Keratinocyte (primary cell): ENCODE data around the gene NASP. TPM values are rescaled to one million over a fixed set of nuclear protein-coding genes. Genes with fewer than 3 reads are reported as not detected.

Source experiments
- DNase-seq: peaks from one replicate; pipeline ENCODE4 v3.0.0-alpha.2; 2011; ENCODE audit warnings: low read depth, missing footprints, low spot score
- FAIRE-seq: peaks from 2 replicates; lab custom pipeline; 2011; peaks lifted over from hg19 to GRCh38; lab: Jason Lieb, UNC
- H2AFZ ChIP-seq: 2 replicates; pipeline ENCODE4 v1.6.0; 2012; ENCODE audit warnings: low read length, control low read depth, inconsistent platforms; ENCODE audit not compliant: control insufficient read depth
- H3K27ac ChIP-seq: 2 replicates; pipeline ENCODE4 v1.5.1; 2011; ENCODE audit warnings: low read length; ENCODE audit not compliant: control insufficient read depth, insufficient read depth
- H3K27me3 ChIP-seq: 3 replicates; pipeline ENCODE4 v1.6.0; 2011; ENCODE audit warnings: low read length; ENCODE audit not compliant: control insufficient read depth, insufficient read depth; ENCODE audit errors: extremely low read depth
- H3K36me3 ChIP-seq, 2 experiments: 2 replicates in 1 of 2; 3 replicates in 1 of 2; pipeline ENCODE4 v1.5.1; 2011; ENCODE audit warnings: low read length in 2 of 2, mild to moderate bottlenecking in 1 of 2; ENCODE audit not compliant: control insufficient read depth in 2 of 2, insufficient read depth in 2 of 2; ENCODE audit errors: extremely low read depth in 1 of 2
- H3K4me1 ChIP-seq: 3 replicates; pipeline ENCODE4 v1.5.1; 2011; ENCODE audit warnings: low read length; ENCODE audit not compliant: control insufficient read depth, insufficient read depth; ENCODE audit errors: extremely low read depth
- H3K4me2 ChIP-seq: 3 replicates; pipeline ENCODE4 v1.6.0; 2011; ENCODE audit warnings: low read depth, low read length; ENCODE audit not compliant: control insufficient read depth, insufficient read depth; ENCODE audit errors: extremely low read depth
- H3K4me3 ChIP-seq, 3 experiments: fragments of 200-600 bp in 1 of 3; sonication (generic) in 1 of 3; 2 replicates in 2 of 3; 3 replicates in 1 of 3; pipeline ENCODE4 v1.5.1; 2011 to 2016; ENCODE audit warnings: low read length in 3 of 3, mild to moderate bottlenecking in 3 of 3, control low read depth in 2 of 3, inconsistent platforms in 1 of 3, low read depth in 1 of 3, mixed read lengths in 1 of 3, mixed run types in 1 of 3, moderate library complexity in 1 of 3; ENCODE audit not compliant: control insufficient read depth in 2 of 3, insufficient read depth in 2 of 3; ENCODE audit errors: extremely low read depth in 1 of 3
- H3K79me2 ChIP-seq: 2 replicates; pipeline ENCODE4 v1.6.0; 2012; ENCODE audit warnings: low read length; ENCODE audit not compliant: control insufficient read depth, insufficient read depth
- H3K9ac ChIP-seq: 3 replicates; pipeline ENCODE4 v1.6.0; 2011; ENCODE audit warnings: low read length; ENCODE audit not compliant: control insufficient read depth, insufficient read depth; ENCODE audit errors: extremely low read depth
- H3K9me1 ChIP-seq: 3 replicates; pipeline ENCODE4 v1.6.0; 2011; ENCODE audit warnings: low read length; ENCODE audit not compliant: control insufficient read depth, insufficient read depth; ENCODE audit errors: extremely low read depth
- H3K9me3 ChIP-seq: 2 replicates; pipeline ENCODE4 v1.5.1; 2012; ENCODE audit warnings: low read depth, low read length; ENCODE audit not compliant: control insufficient read depth
- H4K20me1 ChIP-seq: 3 replicates; pipeline ENCODE4 v1.6.0; 2011; ENCODE audit warnings: low read length; ENCODE audit not compliant: control insufficient read depth, insufficient read depth; ENCODE audit errors: extremely low read depth
- EZH2 ChIP-seq: IDR thresholded peaks from one replicate; pipeline ENCODE4 v1.6.1; 2012; ENCODE audit warnings: inconsistent platforms, mild to moderate bottlenecking, low read length, moderate library complexity
- dilution Hi-C: fragments of 300-500 bp; cut with MboI; formaldehyde crosslinking; loops from one replicate; pipeline ENCODE4 v1.7.0; 2020; ENCODE audit warnings: low sequenced_read_pairs; ENCODE audit not compliant: extremely low pct_ligation_motif_present
- polyA plus RNA-seq, 5 experiments: library from polyadenylated mRNA; depleted of rRNA in 3 of 5; stranded (reverse) in 3 of 5; stranded (forward) in 1 of 5; unstranded in 1 of 5; fragments of >200 nt; gene quantifications; 1 replicate in 1 of 5; 2 replicates in 3 of 5; 3 replicates in 1 of 5; pipeline versions ENCODE4 v1.2.1 to v1.2.3, GENCODE V29; 2011 to 2012; ENCODE audit warnings: missing spikeins in 2 of 5, low read depth in 1 of 5, low replicate concordance in 1 of 5
- TF ChIP-seq, protein P1 (sequence below), 3 experiments: IDR thresholded peaks in 1 of 3; conservative IDR thresholded peaks in 1 of 3; optimal IDR thresholded peaks in 1 of 3; 2 replicates in 2 of 3; 3 replicates in 1 of 3; pipeline versions ENCODE3 to v1.5.1; 2011; ENCODE audit warnings: low read length in 3 of 3, mild to moderate bottlenecking in 3 of 3, moderate library complexity in 2 of 3, control low read depth in 1 of 3, inconsistent platforms in 1 of 3; ENCODE audit not compliant: insufficient read depth in 2 of 3; ENCODE audit errors: extremely low read depth in 1 of 3

NASP gene
- polyA plus RNA-seq, 1 donor (not counting 4 experiments of a cell fraction or from before 2014, with no cell fraction given): 61.7 TPM

GRCh38 chr1:45656573-45657226 is 72.9 kb downstream of the NASP start:
- Histone ChIP-seq H3K9ac (no peak overlapping the region), H3K4me1 (peaks cover 7% of the 10 kb centered on the region), H3K36me3 (peaks cover 24 to 53% of the 10 kb centered on the region in 2 experiments), H4K20me1 (no peaks in the 10 kb centered on the region), H2AFZ (no peak overlapping the region), H3K9me3 (no peaks in the 10 kb centered on the region), H3K9me1 (no peaks in the 10 kb centered on the region), H3K27ac (no peak overlapping the region), H3K27me3 (no peaks in the 10 kb centered on the region), H3K4me3 (no peak overlapping the region), H3K79me2 (peaks cover 17% of the 10 kb centered on the region), H3K4me2 (no peak overlapping the region)
- no peak for DNase-seq
- dilution Hi-C loops: no loop called here
- TF ChIP-seq, protein P1, sequence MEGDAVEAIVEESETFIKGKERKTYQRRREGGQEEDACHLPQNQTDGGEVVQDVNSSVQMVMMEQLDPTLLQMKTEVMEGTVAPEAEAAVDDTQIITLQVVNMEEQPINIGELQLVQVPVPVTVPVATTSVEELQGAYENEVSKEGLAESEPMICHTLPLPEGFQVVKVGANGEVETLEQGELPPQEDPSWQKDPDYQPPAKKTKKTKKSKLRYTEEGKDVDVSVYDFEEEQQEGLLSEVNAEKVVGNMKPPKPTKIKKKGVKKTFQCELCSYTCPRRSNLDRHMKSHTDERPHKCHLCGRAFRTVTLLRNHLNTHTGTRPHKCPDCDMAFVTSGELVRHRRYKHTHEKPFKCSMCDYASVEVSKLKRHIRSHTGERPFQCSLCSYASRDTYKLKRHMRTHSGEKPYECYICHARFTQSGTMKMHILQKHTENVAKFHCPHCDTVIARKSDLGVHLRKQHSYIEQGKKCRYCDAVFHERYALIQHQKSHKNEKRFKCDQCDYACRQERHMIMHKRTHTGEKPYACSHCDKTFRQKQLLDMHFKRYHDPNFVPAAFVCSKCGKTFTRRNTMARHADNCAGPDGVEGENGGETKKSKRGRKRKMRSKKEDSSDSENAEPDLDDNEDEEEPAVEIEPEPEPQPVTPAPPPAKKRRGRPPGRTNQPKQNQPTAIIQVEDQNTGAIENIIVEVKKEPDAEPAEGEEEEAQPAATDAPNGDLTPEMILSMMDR (optimal IDR thresholded peaks at IDR 0.05 in 1 of 3, IDR thresholded peaks at IDR 0.05 in 1 of 3, conservative IDR thresholded peaks at IDR 0.05 in 1 of 3; ENCODE audit: extremely low read depth in 1 of 3, insufficient read depth in 2 of 3, low read length in 3 of 3): no peak
- TF ChIP-seq EZH2: no peak
- no peak for FAIRE-seq

DNA sequence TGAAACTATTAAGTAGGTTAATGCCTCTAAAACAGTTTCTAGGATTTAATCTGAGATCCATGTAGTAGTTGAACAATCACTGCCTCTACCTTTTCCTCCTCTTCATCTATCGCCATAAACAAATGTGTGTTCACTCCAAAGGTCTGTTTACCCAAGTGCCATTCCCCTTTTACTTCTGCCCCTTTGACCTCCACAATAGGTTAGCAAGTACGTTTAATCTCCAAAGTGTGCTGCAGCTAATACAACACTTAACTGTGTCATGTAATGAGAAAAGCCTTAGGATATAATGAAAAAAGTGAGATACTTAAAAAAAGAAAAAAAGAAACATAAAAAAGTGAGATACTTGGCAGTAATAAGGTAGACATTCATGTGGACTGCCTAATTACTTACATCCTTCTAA is 74.3 kb downstream of the NASP start:
- H3K79me2 ChIP-seq: peaks cover 31% of the 10 kb centered on the region
- peaks cover 24 to 47% of the 10 kb centered on the region in 2 experiments for H3K36me3 ChIP-seq
- H3K9ac ChIP-seq: no peak overlapping the region
- H3K4me1 ChIP-seq: peaks cover 7% of the 10 kb centered on the region
- H3K9me3 ChIP-seq: no peaks in the 10 kb centered on the region
- no peak for DNase-seq
- no peak overlapping the region for H3K4me3 ChIP-seq
- H2AFZ ChIP-seq: no peak overlapping the region
- dilution Hi-C loops: no loop called here
- H4K20me1 ChIP-seq: peaks cover 6% of the 10 kb centered on the region
- H3K4me2 ChIP-seq: no peak overlapping the region
- no peak overlapping the region for H3K27ac ChIP-seq
- no peak for FAIRE-seq
- H3K27me3 ChIP-seq: no peaks in the 10 kb centered on the region
- no peaks in the 10 kb centered on the region for H3K9me1 ChIP-seq
- no peak for TF ChIP-seq EZH2
- TF ChIP-seq, protein P1 (optimal IDR thresholded peaks at IDR 0.05 in 1 of 3, IDR thresholded peaks at IDR 0.05 in 1 of 3, conservative IDR thresholded peaks at IDR 0.05 in 1 of 3; ENCODE audit: extremely low read depth in 1 of 3, insufficient read depth in 2 of 3, low read length in 3 of 3): no peak
